Activated CD8-positive, alpha-beta memory T cell treated with anti-CD3 and anti-CD28 coated beads, Interleukin-2, amount 50 U/mL, for 1 hour (primary cell): ENCODE measurements around the gene KDM4B.
"Not testable (repeated sequence)": the region's sequence is repeated elsewhere in the genome, so short reads cannot be mapped to it uniquely, and the experiment has no call there.

Experiments
- DNase-seq: peaks from one replicate; pipeline ENCODE4 v3.0.0-alpha.2; 2020; ENCODE audit errors: extremely low read depth

Gene KDM4B

DNA sequence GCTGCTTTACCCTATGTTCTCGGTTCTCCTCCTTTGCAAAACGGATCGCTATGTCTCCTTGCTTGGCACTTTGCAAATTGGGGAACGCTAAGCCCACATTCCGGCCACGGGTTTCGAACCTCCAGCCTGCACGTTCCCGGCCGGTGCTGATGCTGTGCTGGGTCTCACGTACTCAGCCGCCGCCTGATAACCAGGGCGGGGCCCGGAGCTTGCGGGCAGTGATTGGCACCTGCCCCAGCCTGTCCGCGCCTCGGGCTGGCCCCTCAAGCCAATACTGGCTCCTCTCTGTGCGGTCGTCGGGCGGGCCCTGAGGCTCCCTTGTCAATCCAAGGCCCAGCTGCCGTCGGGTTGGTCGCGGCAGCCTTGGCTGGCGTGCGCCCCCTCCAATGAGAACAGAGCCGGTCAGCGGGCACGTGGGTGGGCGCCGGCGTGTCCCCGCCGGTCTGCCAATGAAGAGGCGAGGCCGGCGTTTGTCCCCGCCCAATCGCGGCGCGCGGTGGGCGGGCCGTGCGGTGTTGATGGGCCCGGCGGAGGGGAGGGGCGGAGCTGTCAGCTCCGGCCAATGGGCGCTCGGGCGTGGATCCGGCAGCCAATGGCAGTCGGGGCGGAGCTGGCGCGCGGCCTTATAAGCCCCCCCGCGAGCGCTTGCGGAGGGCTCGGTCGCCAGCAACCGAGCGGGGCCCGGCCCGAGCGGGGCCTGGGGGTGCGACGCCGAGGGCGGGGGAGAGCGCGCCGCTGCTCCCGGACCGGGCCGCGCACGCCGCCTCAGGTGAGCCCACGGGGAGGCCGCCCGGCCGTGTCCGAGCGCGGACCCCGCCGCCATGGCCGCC, at the start of gene KDM4B:
KDM4B (plus strand) TSS at position 652 of the 830 bp plus-strand sequence. CDS start 63,778 bp downstream, outside the sequence.
- peak; percentile 97 for DNase-seq

- DNase-seq, result no peak
These were observed 46.2 kb upstream of the KDM4B start for GRCh38 chr19:4922530-4923275.

GRCh38 chr19:4923276-4923747, 45.6 kb upstream of the KDM4B start:
- DNase-seq, result no peak

GRCh38 chr19:4929186-4929585, 39.7 kb upstream of the KDM4B start:
- DNase-seq, result no peak

DNA sequence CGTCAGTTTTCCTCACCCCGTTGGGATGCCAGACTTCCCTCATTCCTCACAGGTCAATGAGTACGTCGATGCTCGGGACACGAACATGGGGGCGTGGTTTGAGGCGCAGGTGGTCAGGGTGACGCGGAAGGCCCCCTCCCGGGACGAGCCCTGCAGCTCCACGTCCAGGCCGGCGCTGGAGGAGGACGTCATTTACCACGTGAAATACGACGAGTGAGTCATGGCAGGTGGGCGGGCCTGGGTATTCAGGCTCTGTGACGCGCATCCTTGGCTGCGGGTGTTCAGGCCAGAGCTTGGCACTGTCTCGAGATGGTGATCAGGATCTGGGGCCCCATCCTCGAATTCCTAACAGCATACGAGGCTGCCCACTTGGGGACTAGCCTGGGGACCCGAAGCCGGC, 38.2 kb upstream of the KDM4B start:
- no peak for DNase-seq

DNA sequence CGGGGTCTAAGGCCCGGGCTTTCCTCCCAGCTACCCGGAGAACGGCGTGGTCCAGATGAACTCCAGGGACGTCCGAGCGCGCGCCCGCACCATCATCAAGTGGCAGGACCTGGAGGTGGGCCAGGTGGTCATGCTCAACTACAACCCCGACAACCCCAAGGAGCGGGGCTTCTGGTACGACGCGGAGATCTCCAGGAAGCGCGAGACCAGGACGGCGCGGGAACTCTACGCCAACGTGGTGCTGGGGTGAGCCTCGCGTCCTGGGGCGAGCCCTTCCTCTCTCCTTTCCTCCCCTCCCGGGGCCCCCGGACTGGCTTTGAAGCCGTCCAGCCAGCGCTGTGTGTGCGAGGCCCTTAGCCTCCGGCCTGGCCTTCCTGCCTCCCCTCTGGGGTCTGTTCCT, 36.2 kb upstream of the KDM4B start:
- DNase-seq, result no peak

DNA sequence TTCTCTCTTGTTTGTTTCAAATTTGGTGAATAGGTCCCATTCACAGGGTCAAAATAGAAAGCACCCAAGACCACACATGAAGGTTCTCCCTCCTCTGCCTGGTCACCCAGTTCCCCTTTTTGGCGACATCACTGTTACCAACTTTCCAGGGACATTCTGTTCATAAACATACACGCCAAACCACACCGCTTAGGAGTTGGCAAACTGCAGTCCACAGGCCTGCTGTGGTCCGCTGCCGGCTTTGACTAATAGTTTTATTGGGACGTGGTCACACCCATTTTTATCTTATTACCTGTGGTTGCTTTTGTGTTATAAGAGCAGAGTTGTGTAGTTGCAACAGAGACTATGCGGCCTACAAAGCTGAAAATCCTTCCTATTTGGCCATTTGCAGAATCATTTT, 35.4 kb upstream of the KDM4B start:
- no peak for DNase-seq

DNA sequence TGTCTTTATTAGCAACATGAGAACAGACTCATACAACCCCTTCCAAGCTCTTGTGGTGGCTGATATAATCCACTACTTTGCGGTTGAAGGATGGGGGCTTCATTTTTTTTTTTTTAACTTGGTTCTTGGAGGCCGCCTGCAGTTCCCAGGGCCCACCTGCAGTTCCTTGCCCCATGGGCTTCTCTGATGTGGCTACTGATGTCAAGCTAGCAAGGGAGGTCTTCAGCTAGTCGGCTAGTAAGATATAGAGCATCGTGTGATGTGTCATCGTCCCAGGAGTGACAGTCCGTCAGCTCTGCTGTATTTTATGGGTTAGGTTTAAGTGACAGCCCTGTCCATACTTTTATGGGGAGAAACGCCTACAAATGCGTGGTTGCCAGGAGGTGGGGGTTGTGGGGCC, 33.5 kb upstream of the KDM4B start:
- no peak for DNase-seq

DNA sequence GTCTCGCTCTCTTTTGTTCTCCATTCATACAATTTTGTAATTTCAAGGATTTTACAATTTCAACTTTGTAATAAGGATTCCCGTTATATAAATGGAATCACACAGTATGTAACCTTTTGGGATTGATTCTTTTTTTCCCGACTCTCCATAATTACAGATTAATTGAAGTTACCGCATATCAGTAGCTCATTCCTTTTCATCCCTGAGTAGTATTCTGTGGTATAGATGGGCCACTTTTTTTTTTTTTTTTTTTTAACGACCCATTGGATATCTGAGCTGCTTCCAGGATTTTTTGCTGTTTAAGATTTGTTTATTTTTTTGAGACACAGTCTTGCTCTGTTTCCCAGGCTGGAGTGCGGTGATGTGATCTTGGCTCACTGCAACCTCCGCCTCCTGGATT, 31.9 kb upstream of the KDM4B start:
- DNase-seq, result no peak

DNA sequence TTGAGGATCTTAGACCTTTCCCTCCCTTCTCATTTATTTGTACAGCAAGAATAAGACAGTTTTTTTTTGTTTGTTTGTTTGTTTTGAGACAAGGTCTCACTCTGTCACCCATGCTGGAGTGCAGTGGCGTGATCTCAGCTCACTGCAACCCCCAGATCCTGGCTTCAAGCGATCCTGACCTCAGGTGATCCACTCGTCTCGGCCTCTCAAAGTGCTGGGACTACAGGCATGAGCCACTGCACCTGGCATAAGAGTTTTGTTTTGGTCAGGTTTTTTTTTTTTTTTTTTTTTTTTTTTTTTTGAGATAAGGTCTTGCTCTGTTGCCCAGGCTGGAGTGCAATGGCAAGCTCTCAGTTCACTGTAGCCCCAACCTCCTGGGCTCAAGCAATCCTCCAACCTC, 30.5 kb upstream of the KDM4B start:
- not testable (repeated sequence) for DNase-seq

- DNase-seq, result no peak
These were observed 29.4 kb upstream of the KDM4B start for GRCh38 chr19:4939466-4939865.

GRCh38 chr19:4941638-4942169, 27.2 kb upstream of the KDM4B start:
- not testable (repeated sequence) for DNase-seq

- not testable (repeated sequence) for DNase-seq
These were observed 18.3 kb upstream of the KDM4B start for GRCh38 chr19:4950650-4951049.

- DNase-seq, result no peak
These were observed 17.3 kb upstream of the KDM4B start for GRCh38 chr19:4951656-4952055.

- no peak for DNase-seq
These were observed 16.0 kb upstream of the KDM4B start for GRCh38 chr19:4952945-4953344.

GRCh38 chr19:4954320-4955149, 14.4 kb upstream of the KDM4B start:
- DNase-seq, result not testable (repeated sequence)

GRCh38 chr19:4955274-4955673, 13.6 kb upstream of the KDM4B start:
- DNase-seq, result no peak

DNA sequence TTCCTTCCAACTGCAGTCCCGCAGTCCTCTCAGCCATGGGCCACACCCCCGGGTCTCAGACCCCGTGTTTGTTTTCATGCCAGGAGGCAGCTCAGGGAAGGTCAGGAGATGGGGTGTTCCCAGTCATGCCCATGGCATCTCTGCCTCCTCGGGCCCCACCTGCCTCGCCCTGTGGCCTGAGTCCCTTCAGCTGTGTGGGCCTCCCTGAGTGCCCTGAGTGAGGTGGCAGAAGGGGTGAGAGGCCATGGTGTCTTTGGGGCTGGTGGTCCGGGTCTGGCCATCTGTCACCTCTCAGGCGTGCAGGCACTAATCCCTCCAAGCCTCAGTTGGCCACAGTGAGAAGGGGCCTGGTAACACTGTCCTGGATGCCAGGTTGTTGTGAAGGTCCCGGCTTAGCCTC, 10.9 kb upstream of the KDM4B start:
- DNase-seq, result no peak

DNA sequence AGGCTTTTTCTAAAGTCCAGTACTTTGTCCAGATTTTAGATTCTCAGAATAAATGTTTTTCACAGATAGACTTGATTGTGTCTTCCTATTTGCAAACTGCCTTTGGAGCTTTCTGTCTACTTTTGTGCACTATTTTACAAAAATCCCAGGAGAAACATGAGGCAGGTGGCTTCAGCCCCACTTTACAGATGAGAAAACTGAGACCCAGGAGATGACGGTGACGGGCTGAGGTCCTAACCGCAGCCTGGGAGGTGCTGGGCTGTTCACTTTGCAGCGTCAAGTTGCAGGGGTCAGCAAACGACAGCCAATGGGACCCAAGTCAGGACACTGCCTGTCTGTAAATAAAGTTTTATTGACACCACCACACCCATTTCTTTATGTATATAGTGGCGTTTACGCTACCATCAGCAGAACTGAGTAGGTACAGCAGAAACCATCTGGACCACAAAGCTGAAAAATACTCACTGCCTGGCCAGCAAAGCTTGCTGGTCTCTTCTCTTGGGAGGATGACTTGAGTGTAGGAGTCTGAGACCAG, 6.8 kb upstream of the KDM4B start:
- no peak for DNase-seq

DNA sequence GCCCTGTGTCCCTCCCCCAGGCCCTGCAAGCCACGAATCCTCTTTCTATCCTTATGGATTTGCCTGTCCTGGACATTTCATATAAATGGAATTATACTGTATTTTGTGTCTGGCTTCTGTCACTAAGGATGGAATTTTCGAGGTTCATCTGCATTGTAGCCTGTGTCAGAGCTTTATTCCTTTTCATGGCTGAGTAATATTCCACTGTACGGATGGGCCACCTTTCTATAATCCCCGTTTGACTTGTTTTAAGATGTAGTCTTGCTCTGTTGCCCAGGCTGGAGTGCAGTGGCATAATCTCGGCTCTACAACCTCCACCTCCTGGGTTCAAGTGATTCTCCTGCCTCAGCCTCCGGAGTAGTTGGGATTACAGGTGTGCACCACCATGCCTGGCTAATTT, 3.9 kb upstream of the KDM4B start:
- no peak for DNase-seq

GRCh38 chr19:4966591-4966990, 2.3 kb upstream of the KDM4B start:
- no peak for DNase-seq
